Fibroblast of skin of right quadriceps (primary cell): ENCODE results near the gene FSTL4.
"Not testable (repeated sequence)": the region's sequence is repeated elsewhere in the genome, so short reads cannot be mapped to it uniquely, and the experiment has no call there.

ENCODE experiments used
- DNase-seq: peaks from one replicate; pipeline ENCODE4 v3.0.0-alpha.2; 2013

FSTL4 gene

GRCh38 chr5:133200256-133200655 is 412.1 kb downstream of the FSTL4 start:
- no peak for DNase-seq

DNA sequence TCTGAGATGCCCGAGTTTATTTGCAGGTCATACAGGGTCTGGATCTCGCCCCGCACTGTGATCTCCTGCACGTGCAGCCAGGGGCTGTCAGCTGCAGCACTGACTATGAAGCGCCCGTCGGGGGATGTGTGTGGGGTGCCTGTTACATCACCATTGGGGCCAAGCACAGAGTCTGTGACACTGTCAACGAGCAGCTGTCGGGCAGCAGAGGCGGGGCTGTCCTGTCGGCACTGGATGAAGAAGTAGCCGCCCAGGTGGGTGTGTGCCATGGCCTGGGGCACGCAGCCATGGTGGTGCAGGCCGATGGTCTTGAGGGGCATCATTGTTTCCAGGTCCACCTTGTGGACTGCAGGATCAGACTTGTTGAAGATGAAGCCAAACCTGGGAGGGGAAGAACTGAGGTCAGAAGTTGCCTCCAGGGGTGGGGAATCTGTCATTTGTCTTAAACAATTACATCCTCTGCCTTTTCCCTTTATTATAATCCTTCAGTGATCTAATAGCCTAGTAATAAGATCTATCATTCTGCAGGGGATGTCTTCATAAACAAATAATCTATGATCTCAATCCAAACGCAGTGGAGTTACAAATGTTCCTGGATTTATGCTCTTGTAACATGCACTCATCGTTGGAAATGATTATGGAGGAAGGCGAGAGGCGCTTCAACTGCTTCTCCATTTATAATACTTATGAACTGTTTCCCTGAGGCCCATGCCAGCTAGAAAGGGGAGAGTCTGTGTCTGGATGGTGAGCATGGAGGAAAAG is 412.7 kb downstream of the FSTL4 start:
- no peak for DNase-seq

DNA sequence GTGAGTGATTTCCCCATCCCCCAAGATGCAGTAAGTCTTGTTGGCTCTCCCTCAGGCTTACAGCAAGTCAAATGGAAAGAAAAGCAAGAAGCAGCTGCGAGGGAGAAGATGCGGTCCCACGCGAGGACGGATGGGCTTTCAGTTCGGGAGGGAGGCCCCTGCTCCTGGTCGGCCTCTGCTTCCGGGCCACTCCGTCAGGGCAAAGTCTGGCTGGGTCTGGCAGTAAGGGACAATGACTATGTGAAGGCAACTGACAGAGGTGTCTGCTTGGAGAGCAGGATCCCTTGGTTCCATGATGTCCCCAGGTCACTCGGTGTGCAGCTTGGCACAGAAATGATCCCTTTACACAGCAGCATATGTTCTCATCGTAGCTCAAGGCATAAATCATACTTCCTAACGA is 413.8 kb downstream of the FSTL4 start:
- DNase-seq: no peak

DNA sequence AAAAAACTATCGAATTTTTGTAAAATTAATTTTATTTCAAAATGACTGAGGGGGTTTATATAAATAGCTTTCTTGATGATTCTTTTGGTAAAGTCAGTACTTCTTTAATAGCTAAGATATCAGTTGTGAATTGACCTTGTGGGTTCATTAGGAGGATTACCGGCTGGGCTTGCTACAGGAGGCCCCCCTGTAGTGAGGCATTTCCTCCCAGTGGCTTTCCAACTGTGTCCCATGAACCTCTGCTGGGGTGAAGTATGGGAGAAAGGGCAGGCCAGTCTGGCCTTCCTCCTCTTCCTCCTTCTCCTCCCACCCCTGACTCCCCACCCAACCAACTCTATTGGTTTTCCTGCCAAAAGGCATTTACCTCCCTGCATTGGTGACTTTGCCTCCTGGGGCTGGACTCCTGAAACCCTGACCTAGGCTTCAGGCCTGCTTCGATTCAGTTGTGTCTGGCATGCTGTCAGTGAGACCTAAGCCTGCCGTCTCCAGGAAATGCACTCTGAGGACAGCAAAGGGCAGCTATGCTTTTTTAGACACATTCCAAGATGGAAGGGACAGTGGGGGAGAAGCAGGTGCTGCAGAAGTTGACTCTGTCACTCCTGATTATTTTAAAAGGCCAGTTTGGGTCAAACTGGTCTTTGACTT is 415.8 kb downstream of the FSTL4 start:
- DNase-seq: no peak

GRCh38 chr5:133195250-133195649 is 417.1 kb downstream of the FSTL4 start:
- no peak for DNase-seq

GRCh38 chr5:133193794-133194193 is 418.5 kb downstream of the FSTL4 start:
- no peak for DNase-seq

- no peak for DNase-seq
Observed at GRCh38 chr5:133192716-133193115, 419.6 kb downstream of the FSTL4 start.

GRCh38 chr5:133189881-133190280 is 422.5 kb downstream of the FSTL4 start:
- DNase-seq: no peak

DNA sequence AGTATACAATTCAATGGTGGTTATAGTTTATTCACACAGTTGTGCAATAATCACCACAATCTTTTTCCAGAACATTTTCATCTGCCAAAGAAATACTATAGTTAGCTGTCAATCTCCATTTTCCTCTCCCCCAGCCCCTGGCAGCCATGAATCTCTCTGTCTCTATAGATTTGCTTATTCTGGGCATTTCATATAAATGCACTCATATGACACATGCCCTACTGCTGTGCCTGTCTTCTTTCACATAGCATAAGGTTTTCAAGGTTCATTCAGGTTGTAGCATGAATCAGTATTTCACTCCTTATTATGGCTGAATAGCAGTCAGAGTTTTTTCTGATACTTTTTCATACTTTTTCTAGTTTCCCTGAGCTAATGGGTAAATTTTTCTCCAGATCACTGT is 432.9 kb downstream of the FSTL4 start:
- DNase-seq: no peak

- not testable (repeated sequence) for DNase-seq
Observed at GRCh38 chr5:133170756-133171387, 441.5 kb downstream of the FSTL4 start.

GRCh38 chr5:133164759-133165158 is 447.6 kb downstream of the FSTL4 start:
- DNase-seq: no peak

GRCh38 chr5:133163839-133164238 is 448.5 kb downstream of the FSTL4 start:
- no peak for DNase-seq

GRCh38 chr5:133159543-133159942 is 452.8 kb downstream of the FSTL4 start:
- no peak for DNase-seq

DNA sequence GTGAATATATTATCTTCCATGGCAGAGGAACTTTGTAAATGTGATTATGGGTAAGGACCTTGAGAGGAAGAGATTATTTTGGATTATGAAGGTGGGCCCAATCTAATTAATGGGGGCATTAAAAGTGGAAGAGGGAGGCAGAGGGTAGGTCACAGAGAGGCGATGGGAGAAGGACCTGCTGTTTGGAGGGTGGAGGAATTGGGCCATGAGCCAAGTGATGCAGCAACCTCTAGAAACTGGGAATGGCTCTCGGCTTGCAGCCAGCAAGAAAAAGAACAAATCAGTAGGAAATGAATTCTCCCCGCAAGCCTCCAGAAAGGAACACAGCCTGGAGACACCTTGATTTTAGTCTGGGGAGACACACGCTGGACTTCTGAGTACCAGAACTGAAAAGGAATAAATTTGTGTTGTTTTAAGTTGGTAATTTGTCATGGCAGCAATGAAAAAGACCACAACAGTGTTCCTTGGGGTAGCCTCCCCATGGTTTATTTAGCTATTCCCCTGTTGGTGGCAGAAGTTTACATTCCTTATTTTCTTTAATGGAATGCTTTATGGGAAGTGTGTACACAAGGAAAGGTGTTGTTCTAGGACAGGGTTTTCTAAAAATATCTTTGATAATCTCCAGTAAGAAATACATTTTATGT is 456.9 kb downstream of the FSTL4 start:
- DNase-seq: no peak

GRCh38 chr5:133154274-133155075 is 457.9 kb downstream of the FSTL4 start:
- no peak for DNase-seq

DNA sequence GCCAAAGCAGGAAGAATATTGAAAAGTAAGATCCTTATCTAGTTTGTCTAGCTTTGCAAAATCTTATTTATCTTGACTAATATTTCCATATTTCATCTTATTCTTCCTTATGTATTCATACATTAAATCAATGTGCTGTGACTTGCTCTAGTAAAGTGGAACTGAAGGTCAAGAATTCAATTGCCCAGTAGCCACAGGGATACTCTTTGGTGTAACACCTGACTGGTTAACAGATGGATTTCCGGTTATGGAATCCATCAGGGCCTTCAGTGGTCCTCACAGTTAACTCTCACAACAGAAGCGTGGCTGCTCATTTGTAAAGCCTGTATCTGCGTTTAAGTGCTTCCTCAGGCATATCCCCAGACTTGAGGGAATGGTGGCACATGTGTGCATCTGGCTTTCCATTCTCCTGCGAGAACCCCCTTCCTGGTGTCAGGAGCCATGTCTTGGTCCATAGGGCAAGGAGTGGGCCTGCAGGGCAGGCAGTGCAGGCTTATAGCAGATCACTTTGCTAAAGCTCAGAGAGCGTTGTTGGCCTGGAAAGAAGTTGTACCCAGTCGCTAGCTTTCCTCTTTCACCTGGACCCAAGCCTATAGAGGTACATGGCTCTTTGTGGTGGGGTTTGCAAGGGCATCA is 461.3 kb downstream of the FSTL4 start:
- no peak for DNase-seq

DNA sequence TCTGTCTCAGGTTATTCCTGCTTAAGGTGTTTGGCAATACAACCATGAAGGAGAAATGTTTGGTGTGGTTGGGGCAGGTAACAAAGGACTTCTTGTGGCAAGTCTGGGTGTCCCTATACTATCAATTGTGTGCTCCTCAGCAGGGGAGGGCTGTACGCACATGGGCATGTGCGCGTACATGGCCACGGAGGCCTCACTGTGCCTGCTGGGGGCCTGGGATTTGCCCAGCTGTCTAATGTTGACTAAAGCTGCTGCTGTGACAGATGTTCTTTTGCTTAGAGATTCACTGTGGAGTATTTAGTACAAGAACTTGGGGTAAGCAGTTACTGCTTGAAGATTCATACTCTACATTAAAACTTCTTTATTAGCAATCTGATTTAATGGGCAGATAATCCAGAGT is 463.0 kb downstream of the FSTL4 start:
- no peak for DNase-seq

- no peak for DNase-seq
Observed at GRCh38 chr5:133147815-133148567, 464.4 kb downstream of the FSTL4 start.

- DNase-seq: peak; percentile 19
Observed at GRCh38 chr5:133147411-133147810, 464.9 kb downstream of the FSTL4 start.
